A673 (cell line): ENCODE measurements around the gene OR2L13. TPM values are rescaled to one million over a fixed set of nuclear protein-coding genes. Genes with fewer than 3 reads are reported as not detected.
A peak's percentile ranks its signal among the peaks of the same experiment; 100 is the strongest.

Experiments
- Bru-seq: library from RNA; stranded (reverse); fragments of 400-500 nt; gene quantifications from one replicate; lab custom pipeline; 2021; lab: Mats Ljungman, UMichigan
- BruChase-seq, 2 experiments: library from RNA; stranded (reverse); fragments of 400-500 nt; gene quantifications; one replicate each; lab custom pipeline; 2021; lab: Mats Ljungman, UMichigan
- BruUV-seq: library from RNA; stranded (reverse); fragments of 400-500 nt; replicated peaks from 2 replicates; lab custom pipeline; 2021; lab: Mats Ljungman, UMichigan
- CTCF ChIA-PET: fragments of 300-600 bp; sonication (Branson Sonifier 250); formaldehyde crosslinking; loops from one replicate; lab custom pipeline; 2022; ENCODE audit warnings: antibody characterized with exemption; lab: Charles Lee
- POLR2A ChIA-PET: fragments of 300-600 bp; sonication (Branson Sonifier 250); formaldehyde crosslinking; loops from one replicate; lab custom pipeline; 2022; ENCODE audit warnings: antibody characterized with exemption; ENCODE audit not compliant: low non-redundant PET; lab: Charles Lee
- DNase-seq: peaks from one replicate; pipeline ENCODE4 v3.0.0-alpha.2; 2015; ENCODE audit warnings: low spot score
- H3K27ac ChIP-seq: fragments of 200-600 bp; sonication (generic); 2 replicates; pipeline ENCODE4 v1.5.1; 2016; ENCODE audit warnings: mixed run types, low read depth, mild to moderate bottlenecking, mixed read lengths, antibody characterized with exemption, low read length; ENCODE audit not compliant: poor library complexity, severe bottlenecking
- H3K27me3 ChIP-seq: fragments of 200-600 bp; sonication (generic); replicated peaks from 2 replicates; pipeline ENCODE4 v1.6.1; 2017; ENCODE audit warnings: mixed run types, low read depth, mild to moderate bottlenecking, mixed read lengths, antibody characterized with exemption, low read length; ENCODE audit not compliant: insufficient read depth, poor library complexity
- H3K36me3 ChIP-seq: fragments of 200-600 bp; sonication (generic); 2 replicates; pipeline ENCODE4 v1.6.1; 2016; ENCODE audit warnings: mixed run types, mild to moderate bottlenecking, mixed read lengths, antibody characterized with exemption, low read length; ENCODE audit not compliant: insufficient read depth, poor library complexity, severe bottlenecking
- H3K4me1 ChIP-seq: fragments of 200-600 bp; sonication (generic); 2 replicates; pipeline ENCODE4 v1.6.1; 2017; ENCODE audit warnings: mixed run types, mild to moderate bottlenecking, mixed read lengths, antibody characterized with exemption, low read length; ENCODE audit not compliant: insufficient read depth, poor library complexity, severe bottlenecking
- H3K4me3 ChIP-seq: fragments of 200-600 bp; sonication (generic); 2 replicates; pipeline ENCODE4 v1.5.1; 2016; ENCODE audit warnings: low read depth, mixed run types, mild to moderate bottlenecking, mixed read lengths, low read length; ENCODE audit not compliant: poor library complexity, severe bottlenecking
- H3K9me3 ChIP-seq: fragments of 200-600 bp; sonication (generic); 2 replicates; pipeline ENCODE4 v1.6.1; 2016; ENCODE audit warnings: mixed run types, low read depth, mild to moderate bottlenecking, mixed read lengths, antibody characterized with exemption, low read length; ENCODE audit not compliant: poor library complexity, severe bottlenecking
- EZH2 ChIP-seq: fragments of 200-600 bp; sonication (generic); IDR thresholded peaks from 2 replicates; pipeline ENCODE4 v1.6.1; 2017; ENCODE audit warnings: borderline replicate concordance, low read depth, mild to moderate bottlenecking, mixed read lengths, antibody characterized with exemption, low read length; ENCODE audit not compliant: poor library complexity, severe bottlenecking
- intact Hi-C: fragments of 100-400 bp; cut with micrococcal nuclease; formaldehyde crosslinking; loops from one replicate; pipeline ENCODE4 v1.10.0; 2022; ENCODE audit not compliant: unreplicated experiment
- long read RNA-seq: library from polyadenylated mRNA; stranded (forward); transcript quantifications from one replicate; pipeline ENCODE4 v2.0.0, GENCODE V29; 2022
- total RNA-seq: library from RNA; stranded (reverse); gene quantifications from 2 replicates; pipeline ENCODE4 v1.2.3, GENCODE V29; 2021
- TF ChIP-seq, protein P1 (sequence below): fragments of 300-800, 200-600 bp; sonication (generic); conservative IDR thresholded peaks from 2 replicates; pipeline ENCODE4 v1.5.1; 2017; ENCODE audit warnings: low read depth, mild to moderate bottlenecking, antibody characterized with exemption, low read length, moderate library complexity, mixed read lengths

Gene OR2L13, protein sequence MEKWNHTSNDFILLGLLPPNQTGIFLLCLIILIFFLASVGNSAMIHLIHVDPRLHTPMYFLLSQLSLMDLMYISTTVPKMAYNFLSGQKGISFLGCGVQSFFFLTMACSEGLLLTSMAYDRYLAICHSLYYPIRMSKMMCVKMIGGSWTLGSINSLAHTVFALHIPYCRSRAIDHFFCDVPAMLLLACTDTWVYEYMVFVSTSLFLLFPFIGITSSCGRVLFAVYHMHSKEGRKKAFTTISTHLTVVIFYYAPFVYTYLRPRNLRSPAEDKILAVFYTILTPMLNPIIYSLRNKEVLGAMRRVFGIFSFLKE
- total RNA-seq (not detected in 2 replicates), Bru-seq, nascent RNA (percentile 11 among the genes with signal in this experiment), BruChase-seq, experiment 1, labeled RNA remaining after a 2-hour chase (not detected), BruChase-seq, experiment 2, labeled RNA remaining after a 6-hour chase (not detected)
- long read RNA-seq, result 0 reads

DNA sequence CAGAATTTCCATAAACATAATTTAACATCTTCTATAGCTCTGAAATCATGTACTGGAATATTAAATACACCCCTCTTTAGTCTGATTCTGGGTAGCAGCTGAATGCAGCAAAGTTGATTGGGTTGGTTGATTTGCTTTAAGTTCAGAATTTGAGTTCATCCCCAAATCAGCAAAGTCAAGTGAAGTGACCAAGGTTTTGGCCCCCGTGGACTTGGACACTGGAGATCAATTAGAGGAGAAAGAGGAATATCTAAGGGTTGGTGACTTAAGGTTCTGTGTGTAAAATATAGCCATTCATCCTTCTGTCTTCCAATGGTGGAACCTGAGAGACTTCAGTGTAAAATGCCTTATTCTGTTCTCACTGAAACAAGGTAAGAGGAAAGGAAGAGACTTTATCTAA is at the start of gene OR2L13:
Gene OR2L13 (plus strand): TSS at position 301 of the 400 bp plus-strand sequence. CDS start 4,192 bp downstream, outside the sequence.
- TF ChIP-seq, protein P1, sequence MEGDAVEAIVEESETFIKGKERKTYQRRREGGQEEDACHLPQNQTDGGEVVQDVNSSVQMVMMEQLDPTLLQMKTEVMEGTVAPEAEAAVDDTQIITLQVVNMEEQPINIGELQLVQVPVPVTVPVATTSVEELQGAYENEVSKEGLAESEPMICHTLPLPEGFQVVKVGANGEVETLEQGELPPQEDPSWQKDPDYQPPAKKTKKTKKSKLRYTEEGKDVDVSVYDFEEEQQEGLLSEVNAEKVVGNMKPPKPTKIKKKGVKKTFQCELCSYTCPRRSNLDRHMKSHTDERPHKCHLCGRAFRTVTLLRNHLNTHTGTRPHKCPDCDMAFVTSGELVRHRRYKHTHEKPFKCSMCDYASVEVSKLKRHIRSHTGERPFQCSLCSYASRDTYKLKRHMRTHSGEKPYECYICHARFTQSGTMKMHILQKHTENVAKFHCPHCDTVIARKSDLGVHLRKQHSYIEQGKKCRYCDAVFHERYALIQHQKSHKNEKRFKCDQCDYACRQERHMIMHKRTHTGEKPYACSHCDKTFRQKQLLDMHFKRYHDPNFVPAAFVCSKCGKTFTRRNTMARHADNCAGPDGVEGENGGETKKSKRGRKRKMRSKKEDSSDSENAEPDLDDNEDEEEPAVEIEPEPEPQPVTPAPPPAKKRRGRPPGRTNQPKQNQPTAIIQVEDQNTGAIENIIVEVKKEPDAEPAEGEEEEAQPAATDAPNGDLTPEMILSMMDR, result no peak
- no peak for TF ChIP-seq EZH2
- intact Hi-C loops, result no loop called here
- Histone ChIP-seq H3K27me3 (no peaks in the 10 kb centered on the region), H3K36me3 (no peaks in the 10 kb centered on the region), H3K9me3 (peaks cover 44% of the 10 kb centered on the region), H3K4me3 (no peak within 1 kb of the TSS), H3K27ac (no peak within 1 kb of the TSS), H3K4me1 (no peaks in the 10 kb centered on the region)
- no TSS peak for BruUV-seq
- no peak for DNase-seq
- POLR2A ChIA-PET, result no interaction called here
- CTCF ChIA-PET, result no interaction called here

DNA sequence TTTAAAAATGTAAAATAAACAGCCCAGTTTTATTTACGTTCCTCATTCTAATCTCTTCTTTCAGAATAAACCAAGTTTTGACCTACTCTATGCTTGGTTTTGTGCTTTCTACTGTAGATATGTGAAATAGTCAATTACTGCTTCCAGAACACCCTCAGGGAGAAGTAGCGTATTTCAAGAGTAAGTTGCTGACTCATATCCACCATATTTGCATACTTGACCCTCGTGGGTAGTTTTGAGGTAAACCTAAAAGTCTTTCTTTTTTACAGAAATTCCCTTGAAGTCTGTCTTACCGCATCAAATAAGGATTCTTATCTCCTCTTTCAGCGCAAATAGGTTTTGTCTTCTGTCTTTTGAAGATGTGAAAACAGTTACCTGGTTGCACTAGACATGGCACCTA is 49.8 kb upstream of the OR2L13 start:
- intact Hi-C loops, result no loop called here
- TF ChIP-seq, protein P1, result no peak
- no peak for TF ChIP-seq EZH2
- CTCF ChIA-PET, result no interaction called here

DNA sequence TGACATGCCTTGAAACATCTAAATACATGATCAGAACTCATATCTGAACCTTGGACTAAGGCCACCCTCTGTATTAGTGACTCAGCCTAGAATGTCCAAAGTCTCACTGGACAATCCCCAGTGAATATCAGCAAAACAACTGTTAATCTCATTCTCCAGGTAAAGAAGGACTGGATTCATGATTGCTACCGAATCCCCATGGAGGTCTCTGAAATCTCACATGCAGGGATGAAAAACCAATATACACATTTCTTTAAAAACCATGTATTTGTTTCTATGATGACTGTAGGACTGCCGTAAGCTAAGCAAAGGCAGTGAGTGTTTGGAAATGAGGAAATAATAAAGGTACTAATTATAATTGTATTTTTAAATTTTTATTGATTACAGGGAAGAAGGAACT is 48.4 kb upstream of the OR2L13 start, which contains the start of gene OR2L3:
Gene OR2L3 (plus strand): TSS at position 301 of the 400 bp plus-strand sequence. CDS start 13,846 bp downstream, outside the sequence.
- no peaks in the 10 kb centered on the region for H3K36me3 ChIP-seq
- no peaks in the 10 kb centered on the region for H3K4me1 ChIP-seq
- ChIA-PET POLR2A (no interaction called here), CTCF (no interaction called here)
- BruUV-seq, result no TSS peak
- H3K27me3 ChIP-seq, result no peaks in the 10 kb centered on the region
- no peak within 1 kb of the TSS for H3K4me3 ChIP-seq
- DNase-seq, result no peak
- TF ChIP-seq, protein P1, result no peak
- no peak for TF ChIP-seq EZH2
- H3K27ac ChIP-seq, result no peak within 1 kb of the TSS
- H3K9me3 ChIP-seq, result peaks cover 24% of the 10 kb centered on the region
- intact Hi-C loops, result no loop called here

More for the DNA sequence above, 49.8 kb upstream of the OR2L13 start:
- Histone ChIP-seq H3K4me3 (no peak overlapping the region), H3K4me1 (no peaks in the 10 kb centered on the region), H3K27ac (no peak overlapping the region), H3K27me3 (no peaks in the 10 kb centered on the region), H3K9me3 (peaks cover 18% of the 10 kb centered on the region), H3K36me3 (no peaks in the 10 kb centered on the region)
- BruUV-seq, result no TSS peak
- no peak for DNase-seq
- POLR2A ChIA-PET, result no interaction called here
